Kidney epithelial cell (primary cell): ENCODE measurements around the gene LRCOL1. TPM values are rescaled to one million over a fixed set of nuclear protein-coding genes. Genes with fewer than 3 reads are reported as not detected.

ENCODE experiments used
- DNase-seq: peaks from one replicate; pipeline ENCODE4 v3.0.0-alpha.2; 2010; ENCODE audit warnings: low read depth
- H3K27me3 ChIP-seq: 2 replicates; pipeline ENCODE4 v1.6.0; 2011; ENCODE audit warnings: low read length; ENCODE audit not compliant: control insufficient read depth, insufficient read depth
- H3K36me3 ChIP-seq: 2 replicates; pipeline ENCODE4 v1.5.1; 2011; ENCODE audit warnings: low read length; ENCODE audit not compliant: control insufficient read depth, insufficient read depth
- H3K4me3 ChIP-seq: 2 replicates; pipeline ENCODE4 v1.5.1; 2011; ENCODE audit warnings: low read depth, mild to moderate bottlenecking, control low read depth, low read length
- total RNA-seq: library from RNA; depleted of rRNA; stranded (reverse); fragments of >200 nt; gene quantifications from 2 replicates; pipeline ENCODE4 v1.2.3, GENCODE V29; 2015
- TF ChIP-seq, protein P1 (sequence below): IDR thresholded peaks from 2 replicates; pipeline ENCODE4 v1.5.1; 2011; ENCODE audit warnings: mild to moderate bottlenecking, moderate library complexity, low read length, control low read depth, inconsistent platforms; ENCODE audit not compliant: insufficient read depth, poor library complexity, severe bottlenecking

Gene LRCOL1
- total RNA-seq, 1 donor from 2014 or later: not detected

DNA sequence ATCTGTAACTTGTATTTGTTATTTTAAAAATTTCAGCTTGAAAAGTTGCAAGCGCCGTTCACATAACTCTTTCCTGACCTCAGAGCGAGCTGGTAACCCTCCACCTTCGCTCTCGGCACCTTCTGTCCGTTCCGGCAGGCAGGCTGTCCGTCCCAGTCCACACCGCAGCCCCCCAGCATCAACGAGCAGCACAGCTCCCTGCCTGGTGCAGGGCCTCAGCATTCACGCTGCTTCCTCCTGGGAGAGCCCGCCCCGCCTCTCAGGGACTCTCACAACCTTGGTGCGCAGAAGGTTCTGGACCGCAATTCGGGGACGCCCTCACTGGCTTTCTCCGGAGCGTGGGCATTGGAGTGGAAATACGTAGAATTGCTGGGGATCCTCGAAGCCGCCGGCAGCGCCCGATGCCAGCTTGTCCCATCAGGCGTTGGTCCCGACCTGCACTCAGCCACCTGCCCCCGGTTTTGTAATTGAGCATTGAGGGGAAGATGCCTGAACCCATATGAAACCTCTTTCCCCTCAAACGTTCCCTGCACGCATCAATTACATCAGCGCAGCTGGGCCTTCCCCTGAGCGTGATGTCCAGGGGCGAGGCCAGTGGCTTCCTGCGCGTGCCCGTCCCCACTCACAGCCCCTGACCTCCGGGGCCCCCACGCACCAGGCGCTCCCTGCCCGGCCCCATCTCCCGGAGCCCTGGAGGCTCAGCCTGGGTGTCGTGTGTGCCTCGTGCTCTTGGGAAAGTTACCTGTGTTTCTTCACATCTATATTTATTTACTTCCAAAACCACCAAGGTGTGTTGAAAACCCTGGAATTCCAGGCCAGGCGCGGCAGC lies 19.1 kb downstream of the LRCOL1 start:
- H3K36me3 ChIP-seq: no peaks in the 10 kb centered on the region
- H3K27me3 ChIP-seq: peaks cover 21% of the 10 kb centered on the region
- no peak overlapping the region for H3K4me3 ChIP-seq

DNA sequence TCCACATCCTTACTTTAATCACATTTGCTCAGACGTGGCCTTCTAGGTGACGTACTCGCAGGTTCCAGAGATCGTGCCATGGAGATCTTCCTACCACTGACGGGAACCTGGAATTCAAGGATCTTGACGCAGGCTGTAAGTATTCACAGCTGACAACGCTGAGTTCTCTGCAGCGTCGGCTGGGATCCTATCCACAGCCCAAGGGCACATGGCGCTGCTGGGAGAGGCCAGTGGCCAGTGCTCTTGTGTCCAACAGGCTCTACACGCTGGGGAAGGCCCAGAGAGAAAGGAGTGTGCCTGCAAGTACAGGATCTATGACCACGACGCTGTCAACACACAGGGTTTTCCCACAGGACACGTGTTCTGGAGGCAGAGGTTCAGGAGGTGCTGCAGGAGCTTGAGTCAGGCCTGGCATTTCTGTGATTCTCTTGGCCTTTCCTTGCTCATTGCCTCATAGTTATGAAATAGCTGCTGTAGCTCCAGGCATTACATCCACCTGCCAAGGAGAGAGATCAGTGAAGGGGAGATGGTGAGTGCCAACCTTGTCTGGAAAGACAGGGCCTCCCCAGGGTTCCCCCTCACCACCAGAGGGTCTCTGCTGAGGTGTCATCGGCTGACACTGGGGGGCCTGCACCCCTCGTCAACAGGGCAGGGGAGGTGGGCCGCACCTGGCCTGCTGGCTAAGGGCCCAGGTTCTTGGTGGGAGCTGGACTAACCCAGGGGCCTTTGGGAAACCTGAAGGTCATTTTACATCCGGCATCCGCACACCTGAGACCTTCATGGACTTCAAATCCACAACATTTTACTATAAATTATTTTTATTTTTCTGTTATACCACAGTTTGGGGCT lies 21.3 kb downstream of the LRCOL1 start:
- TF ChIP-seq, protein P1, sequence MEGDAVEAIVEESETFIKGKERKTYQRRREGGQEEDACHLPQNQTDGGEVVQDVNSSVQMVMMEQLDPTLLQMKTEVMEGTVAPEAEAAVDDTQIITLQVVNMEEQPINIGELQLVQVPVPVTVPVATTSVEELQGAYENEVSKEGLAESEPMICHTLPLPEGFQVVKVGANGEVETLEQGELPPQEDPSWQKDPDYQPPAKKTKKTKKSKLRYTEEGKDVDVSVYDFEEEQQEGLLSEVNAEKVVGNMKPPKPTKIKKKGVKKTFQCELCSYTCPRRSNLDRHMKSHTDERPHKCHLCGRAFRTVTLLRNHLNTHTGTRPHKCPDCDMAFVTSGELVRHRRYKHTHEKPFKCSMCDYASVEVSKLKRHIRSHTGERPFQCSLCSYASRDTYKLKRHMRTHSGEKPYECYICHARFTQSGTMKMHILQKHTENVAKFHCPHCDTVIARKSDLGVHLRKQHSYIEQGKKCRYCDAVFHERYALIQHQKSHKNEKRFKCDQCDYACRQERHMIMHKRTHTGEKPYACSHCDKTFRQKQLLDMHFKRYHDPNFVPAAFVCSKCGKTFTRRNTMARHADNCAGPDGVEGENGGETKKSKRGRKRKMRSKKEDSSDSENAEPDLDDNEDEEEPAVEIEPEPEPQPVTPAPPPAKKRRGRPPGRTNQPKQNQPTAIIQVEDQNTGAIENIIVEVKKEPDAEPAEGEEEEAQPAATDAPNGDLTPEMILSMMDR: no peak
- peaks cover 28% of the 10 kb centered on the region for H3K27me3 ChIP-seq
- no peak for DNase-seq
- no peak overlapping the region for H3K4me3 ChIP-seq
- H3K36me3 ChIP-seq: no peaks in the 10 kb centered on the region

More for the DNA sequence above, 19.1 kb downstream of the LRCOL1 start:
- DNase-seq: no peak
- TF ChIP-seq, protein P1: no peak

DNA sequence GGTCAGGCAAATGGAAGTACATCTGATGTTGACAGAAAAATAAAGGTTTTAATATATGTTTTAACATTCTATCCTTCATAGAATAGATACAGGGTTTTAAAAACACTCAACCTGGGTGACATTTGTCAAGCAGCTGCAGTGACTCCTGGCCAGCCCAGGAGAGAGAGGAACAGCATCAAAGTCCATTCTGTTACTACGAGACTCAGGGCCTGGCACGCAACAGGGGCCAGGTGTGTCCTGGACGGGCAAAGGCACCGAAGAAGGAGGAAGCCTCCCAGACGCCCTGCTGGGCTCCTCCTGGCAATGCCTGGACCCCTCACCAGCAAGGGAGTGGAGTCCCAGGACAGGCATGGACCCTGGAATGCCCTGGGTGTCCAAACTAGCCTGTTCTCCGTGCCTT lies 22.1 kb downstream of the LRCOL1 start:
- H3K27me3 ChIP-seq: peaks cover 31% of the 10 kb centered on the region
- DNase-seq: no peak
- no peak overlapping the region for H3K4me3 ChIP-seq
- TF ChIP-seq, protein P1: no peak
- H3K36me3 ChIP-seq: no peaks in the 10 kb centered on the region

DNA sequence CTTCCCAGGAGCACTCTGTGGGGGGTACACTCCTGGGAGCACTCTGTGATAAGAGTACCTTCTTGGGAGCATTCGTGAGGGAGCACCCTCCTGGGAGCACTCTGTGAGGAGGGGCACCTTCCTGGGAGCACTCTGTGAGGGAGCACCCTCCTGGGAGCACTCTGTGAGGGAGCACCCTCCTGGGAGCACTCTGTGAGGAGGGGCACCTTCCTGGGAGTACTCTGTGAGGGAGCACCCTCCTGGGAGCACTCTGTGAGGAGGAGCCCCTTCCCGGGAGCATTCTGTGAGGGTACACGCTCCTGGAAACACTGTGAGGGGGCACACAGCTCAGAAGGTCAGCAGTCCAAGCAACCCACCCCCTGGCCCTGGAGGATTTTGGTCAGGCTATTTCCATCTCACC lies 22.6 kb downstream of the LRCOL1 start:
- H3K36me3 ChIP-seq: no peaks in the 10 kb centered on the region
- H3K4me3 ChIP-seq: no peak overlapping the region
- TF ChIP-seq, protein P1: no peak
- no peak for DNase-seq
- H3K27me3 ChIP-seq: peaks cover 32% of the 10 kb centered on the region

DNA sequence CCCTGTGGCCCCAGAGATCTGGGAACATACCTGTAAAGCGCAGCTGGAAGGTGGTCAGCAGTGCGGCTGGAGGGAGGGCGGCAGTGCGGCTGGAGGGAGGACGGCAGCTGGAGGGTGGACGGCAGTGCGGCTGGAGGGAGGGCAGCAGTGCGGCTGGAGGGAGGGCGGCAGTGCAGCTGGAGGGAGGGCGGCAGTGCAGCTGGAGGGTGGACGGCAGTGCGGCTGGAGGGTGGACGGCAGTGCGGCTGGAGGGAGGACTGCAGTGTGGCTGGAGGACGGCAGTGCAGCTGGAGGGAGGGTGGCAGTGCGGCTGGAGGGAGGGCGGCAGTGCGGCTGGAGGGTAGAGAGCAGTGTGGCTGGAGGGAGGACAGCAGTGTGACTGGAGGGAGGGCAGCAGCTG lies 23.5 kb downstream of the LRCOL1 start:
- H3K27me3 ChIP-seq: peaks cover 32% of the 10 kb centered on the region
- H3K4me3 ChIP-seq: no peak overlapping the region
- DNase-seq: no peak
- H3K36me3 ChIP-seq: no peaks in the 10 kb centered on the region
- TF ChIP-seq, protein P1: no peak
